HG03342 (cell line): Measurements from ENCODE around the gene TCF25.
A peak's percentile ranks its signal among the peaks of the same experiment; 100 is the strongest.

Experiments used
- ATAC-seq: cut with Tn5 transposase; IDR thresholded peaks from one replicate; pipeline ENCODE4 v1.9.1; 2021; ENCODE audit warnings: mild to moderate bottlenecking, moderate library complexity; ENCODE audit not compliant: unreplicated experiment

TCF25 gene

DNA sequence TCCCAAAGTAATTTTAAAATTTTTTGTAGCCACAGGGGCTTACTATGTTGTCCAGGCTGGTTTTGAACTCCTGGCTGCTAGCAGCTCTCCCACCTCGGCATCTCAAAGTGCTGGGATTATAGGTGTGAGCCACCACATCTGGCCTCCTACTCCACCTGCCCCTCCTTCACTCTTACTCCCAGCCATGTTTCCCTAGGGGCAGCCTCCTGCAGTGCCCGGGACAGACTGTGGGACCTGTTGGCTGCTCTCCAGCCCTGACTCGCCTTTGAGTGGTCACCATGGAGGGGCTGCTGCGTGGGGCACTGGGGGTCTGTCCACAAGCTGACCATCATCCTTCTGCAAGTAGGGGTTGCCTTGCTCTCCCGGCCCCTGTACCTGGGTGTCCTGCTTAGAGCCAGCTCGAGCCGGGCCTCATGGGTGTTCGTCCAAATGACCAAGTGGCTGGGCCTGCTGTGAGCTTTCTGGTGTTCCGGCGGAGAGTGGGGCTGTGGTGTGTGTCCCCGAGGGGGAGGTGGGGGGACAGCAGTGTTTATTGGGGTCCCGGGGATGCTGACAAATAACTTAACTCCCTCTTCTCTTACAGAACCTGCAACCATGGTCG is 28.6 kb upstream of the TCF25 start:
- ATAC-seq = no peak

DNA sequence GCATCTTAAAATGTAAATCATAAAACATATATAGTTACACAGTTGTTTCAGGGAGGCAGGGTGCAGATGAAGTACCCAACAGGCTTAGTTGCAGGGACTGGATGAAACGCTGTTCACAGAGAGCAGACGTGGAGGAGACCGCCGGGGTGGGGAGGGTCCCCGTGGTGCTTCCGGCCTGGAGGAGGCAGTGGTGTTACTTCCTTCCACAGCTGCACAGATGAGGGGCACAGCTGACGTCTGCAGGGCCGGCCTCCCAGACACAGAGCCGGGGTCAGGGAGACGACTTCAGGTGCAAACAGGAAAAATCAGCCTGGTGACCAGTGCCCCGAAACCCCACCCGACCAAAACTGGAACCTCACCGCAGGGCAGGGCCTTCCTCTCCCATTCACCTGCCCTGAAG is 28.0 kb upstream of the TCF25 start:
- ATAC-seq = no peak

DNA sequence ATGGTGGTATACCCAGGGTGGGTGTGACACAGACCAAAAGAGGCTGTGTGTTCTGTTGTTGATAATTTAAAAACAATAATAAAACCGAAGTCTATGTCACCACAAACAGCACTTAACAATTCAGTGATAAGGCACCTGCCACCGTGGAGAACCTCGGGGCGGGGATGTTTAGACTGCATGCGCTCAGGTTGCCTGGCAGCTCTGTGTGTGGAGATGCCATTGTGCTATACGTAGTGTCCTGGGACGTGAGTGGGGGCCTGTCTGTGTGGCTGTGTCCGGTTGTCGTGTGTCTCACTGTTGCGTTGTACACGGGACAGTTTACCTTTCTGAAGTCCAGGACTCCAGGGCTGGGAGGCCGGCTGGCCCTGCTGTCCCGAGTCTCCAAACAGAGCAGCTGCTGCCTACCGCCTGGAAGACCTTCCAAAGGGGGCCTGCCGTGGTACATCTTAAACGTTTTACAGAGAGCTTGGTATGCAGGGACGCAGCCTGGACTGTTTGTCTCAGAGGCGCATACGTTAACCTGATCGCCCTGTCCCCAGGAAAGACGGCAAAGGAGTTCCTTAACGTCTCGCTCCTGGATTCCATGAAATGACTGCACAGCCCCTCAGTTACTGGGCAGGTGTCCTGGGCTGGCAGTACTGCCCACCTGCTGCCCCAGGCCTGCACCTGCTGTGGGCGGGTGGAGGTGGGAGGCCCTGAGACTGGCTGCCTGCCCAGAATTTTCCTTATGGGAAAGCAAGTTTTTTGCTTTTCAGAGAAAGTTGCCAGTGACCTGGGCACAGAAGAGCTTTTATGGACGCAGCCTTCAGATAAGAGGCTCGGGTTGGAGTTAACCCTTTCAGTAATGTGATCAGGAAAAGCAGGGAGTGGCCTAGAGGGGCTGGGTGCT is 26.1 kb upstream of the TCF25 start:
- no peak for ATAC-seq

DNA sequence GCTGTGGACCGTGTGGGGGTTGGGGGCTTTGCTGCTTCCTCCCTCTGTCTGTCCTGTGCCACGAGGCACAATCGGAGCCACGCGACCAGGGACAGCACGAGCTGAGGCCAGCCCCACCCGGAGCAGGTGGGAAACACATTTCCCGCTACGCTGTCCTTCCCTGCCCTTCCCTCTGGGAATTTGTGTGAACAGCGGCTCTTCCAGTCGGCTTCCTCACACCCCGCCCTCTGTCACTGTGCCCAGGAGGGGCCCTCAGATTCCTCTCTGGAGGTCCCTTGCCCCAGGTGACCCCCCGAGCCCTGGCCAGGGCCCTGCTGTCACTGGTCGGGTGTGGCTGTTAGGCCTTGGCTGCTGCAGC is 25.5 kb upstream of the TCF25 start:
- ATAC-seq = no peak

DNA sequence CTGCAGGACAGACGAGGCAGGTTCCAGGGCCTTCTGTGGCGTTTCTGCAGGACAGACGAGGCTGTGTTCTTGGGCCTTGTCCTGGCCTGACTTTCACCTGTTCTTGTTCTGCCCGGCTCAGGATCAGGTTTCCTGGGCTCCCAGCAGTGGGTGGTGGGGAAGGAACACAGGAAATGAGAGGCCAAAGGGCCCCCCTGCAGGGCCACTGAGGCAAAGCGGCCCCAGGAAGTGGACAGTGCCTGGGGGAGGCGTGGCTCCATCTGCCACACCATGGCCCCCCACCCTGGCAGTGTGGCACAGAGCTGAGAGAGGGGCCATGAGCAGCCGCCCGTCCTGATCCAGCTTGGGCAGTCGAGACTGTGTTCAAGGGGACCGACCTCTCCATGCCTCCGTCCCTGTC is 24.4 kb upstream of the TCF25 start:
- ATAC-seq = no peak

DNA sequence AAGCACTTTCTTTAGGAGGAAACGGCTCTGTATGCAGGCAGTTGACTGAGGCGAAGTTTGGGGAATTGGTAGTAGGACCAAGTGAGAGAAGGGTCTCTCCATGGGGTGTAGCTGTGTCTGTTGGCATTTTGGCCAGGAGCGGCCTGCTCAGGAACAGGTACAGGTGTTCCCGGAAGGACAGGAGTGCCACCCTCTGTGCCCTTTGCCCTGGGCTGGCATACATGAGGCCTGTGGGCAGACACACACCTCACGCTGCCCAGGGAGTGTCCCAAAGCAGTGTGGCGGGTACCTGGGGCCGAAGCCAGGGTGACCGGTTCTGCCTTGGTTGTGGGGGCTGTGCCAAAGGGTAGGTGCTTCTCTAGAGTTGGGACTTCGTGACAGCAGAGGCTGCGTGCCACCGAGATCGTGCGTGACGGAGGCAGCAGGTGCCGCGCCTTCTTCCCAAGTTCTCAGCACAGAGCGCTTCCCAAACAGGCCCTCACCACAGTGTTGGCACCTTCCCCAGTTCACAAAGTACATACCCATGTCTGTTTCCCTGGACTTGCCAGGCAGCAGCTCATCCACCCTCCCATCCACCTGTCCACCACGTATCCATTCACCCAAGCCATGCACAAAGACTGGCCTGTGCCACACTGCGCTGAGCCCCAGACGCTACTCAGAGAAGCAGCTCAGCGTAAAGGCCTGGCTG is 19.9 kb upstream of the TCF25 start:
- no peak for ATAC-seq

DNA sequence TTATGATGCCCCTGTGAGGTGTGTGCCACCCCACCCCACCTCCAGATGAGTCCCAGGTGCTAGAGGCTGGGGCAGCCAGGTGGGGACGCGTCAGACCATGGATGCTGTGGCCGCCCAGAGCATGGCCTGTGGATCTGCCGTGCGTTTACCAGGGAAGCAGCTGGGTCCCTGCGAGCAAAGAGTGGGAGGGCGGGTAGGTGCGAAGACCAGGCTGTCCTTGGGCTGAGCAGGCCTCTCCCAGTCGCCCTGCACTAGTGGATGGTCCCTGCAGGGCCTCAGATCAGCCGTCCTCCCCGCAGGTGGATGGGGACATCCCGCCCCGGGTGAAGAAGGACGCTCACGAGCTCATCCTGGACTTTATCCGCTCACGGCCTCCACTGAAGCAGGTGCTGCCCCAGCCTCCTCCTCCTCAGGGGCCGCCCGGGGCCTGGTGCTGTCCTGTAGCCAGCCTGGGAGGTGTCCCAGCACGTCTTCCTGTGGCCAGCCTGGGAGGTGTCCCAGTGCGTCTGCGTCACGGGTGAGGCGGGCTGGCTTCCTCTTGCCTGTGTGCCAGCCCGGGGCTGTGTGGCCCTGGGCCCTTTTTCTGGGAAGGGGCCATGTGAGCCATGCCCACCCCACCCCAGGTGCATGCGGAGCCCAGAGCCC is 18.0 kb upstream of the TCF25 start:
- ATAC-seq = no peak

DNA sequence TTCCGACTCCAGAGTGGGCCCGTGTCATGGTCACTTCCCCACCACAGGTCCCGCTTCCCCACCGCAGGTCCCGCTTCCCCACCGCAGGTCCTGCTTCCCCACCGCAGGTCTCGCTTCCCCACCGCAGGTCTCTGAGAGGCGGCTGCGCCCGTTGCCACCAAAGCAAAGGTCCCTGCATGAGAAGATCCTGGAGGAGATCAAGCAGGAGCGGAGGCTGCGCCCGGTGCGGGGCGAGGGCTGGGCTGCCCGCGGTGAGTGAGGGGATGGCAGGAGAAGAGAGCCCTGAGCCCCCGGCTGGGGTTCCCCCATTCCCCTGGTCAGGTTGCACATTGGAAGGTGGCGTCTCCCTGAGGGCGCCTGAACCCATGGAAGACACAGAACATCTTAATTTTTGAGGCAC is 17.4 kb upstream of the TCF25 start:
- ATAC-seq = no peak

DNA sequence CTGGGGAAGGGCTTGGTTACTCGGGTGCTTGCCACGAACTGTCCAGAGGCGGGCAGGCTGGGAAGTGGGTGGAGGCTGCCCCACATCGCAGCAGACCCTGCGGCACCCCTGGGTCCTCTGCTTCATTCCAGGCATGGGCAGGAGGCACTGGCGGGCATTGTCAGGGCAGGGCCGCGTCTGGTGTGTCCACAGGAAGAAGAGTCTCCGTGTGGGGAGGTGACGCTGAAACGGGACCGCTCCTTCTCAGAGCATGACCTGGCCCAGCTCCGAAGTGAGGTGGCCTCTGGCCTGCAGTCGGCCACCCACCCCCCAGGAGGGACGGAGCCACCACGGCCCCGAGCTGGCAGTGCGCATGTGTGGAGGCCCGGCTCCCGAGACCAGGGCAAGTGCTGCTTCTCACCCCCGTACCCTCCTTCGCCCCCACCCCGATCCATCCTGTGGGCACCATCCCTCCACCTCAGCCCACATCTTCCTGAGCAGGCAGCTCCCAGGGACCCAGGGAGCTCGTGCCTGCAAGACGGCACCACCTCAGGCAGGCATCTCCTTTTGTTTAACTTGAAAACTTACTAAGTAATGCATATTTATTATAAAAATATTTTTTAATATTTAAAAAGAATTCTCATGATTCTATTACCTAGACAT is 14.3 kb upstream of the TCF25 start:
- ATAC-seq = no peak

DNA sequence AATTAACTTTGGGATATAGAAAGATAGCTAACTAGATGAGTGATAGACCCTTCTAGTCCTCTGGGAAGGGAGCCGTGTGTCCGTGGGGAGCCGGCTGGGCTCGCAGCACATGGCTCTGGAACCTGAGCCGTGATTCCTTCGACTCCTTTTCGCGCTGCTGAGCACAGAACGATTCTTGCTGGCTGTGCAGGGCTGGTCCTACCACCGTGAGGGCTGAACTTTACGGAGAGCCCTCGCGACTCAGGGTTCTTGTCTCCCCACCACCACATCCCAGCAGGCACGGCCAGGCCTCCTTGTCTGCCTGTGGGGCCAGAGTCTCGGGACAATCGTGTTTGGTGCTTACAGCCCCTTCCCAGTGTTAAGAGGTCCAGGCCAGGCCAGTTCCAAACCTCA is 13.8 kb upstream of the TCF25 start:
- ATAC-seq = no peak

DNA sequence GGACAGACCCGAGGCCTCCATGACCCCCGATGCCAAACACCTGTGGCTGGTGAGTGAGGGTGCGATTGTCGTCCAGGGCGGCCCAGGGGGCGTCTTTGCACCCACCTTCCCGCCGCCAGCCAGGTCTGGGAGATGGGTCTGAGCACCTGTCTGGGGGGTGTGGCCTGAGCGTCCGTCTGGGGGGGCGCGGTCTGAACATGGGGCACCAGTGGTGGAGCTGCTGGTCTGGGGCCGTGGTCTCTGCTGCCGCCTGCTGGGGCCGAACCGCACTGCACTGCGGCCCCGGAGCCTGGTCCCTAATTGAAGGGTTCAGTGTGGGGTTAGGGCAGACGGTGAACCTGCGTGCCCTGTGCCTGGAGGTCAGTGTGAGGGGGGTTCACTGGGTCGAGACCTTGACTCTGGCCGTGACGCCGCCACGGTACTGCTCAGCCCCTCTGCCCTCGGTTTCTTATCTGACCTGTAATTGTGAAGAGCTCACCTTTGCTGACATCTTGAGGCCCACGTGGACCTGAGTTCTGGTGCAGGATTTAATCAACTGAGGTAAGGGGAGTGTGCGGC is 12.6 kb upstream of the TCF25 start:
- ATAC-seq = no peak

DNA sequence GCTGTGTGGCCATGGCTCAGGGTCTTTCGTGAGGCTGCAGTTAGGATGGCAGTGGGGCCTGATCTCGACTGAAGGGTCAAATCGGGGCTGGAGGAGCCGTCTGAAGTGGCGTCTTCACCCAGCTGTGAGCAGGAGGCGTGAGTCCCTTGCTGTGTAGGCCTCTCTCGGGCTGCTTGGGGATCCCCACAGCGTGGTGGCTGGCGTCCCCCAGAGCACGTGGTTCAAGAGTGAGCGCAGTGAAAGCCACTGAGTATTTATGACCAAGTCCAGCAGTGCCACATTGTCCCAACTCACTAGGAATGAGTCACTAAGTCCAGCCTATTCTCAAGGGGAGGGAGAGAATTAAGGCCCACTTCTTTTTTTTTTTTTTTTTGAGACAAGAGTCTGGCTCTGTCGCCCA is 11.7 kb upstream of the TCF25 start:
- ATAC-seq = no peak

DNA sequence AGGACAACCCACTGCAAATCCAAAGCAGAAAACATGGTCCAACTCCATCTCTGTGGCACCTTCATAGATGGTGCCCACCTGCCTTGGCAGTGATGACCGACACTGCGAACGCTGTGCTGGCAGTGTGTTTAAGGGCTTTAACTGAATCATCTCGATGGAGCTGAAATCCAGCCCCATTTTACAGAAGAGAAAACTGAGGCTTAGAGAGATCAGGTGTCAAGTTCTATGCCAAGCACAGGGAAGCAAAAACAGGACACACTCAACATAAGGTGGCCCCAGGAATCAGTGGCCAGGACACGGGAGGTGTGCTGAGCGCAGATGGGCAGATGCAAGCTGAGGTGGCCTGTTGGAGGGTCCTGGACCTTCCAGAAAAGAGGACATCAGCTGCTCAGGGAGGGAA is 10.7 kb upstream of the TCF25 start:
- ATAC-seq = no peak

DNA sequence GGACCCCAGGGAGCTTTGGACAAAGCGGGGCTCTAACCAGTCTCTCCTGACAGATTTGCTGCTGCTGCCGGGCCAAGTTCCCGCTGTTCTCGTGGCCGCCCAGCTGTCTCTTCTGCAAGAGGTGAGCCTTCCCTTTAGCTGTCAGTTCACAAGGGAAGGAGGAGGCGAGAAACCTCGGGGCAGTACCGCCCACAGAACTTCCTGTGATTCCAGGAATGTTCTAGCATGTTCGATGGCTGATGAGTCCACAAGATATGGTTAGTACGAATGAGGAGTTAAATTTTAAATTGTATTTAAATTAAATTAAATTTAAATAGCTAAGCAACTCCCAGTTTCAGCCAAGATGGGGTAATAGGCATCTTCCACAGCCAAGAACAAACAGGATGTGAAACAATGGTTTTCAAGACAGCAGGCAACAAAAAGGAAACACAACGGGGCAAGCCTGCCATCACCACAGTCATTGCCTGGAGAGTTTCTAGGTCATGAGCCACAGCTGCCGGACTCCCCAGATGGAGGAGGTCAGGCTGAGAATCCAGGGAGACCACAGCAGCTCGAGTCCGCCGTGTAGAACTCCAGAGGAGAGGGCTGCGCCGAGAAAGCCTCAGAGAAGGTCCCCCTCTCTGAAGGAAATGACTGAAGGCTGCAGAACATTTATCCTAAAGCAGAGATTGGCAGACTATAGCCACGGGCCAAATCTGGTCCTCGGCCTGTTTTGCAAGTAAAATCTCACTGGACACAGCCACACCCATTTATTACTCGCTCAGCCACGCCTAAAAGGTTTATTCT is 9.5 kb upstream of the TCF25 start:
- ATAC-seq = peak; percentile 60

DNA sequence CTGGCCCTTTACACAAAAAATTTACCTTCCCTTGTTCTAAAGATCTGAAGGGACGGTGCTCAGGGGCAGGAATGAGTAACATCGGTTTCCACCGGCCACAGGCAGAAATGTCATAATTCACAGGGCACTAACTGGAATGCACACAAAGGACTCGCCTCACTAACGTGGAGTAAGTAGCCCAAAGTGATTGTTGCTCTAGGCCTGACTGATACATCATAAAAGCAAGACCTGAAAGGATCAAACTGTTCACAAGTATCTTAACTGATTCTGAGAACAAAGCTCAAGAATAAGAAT is 8.9 kb upstream of the TCF25 start:
- no peak for ATAC-seq

DNA sequence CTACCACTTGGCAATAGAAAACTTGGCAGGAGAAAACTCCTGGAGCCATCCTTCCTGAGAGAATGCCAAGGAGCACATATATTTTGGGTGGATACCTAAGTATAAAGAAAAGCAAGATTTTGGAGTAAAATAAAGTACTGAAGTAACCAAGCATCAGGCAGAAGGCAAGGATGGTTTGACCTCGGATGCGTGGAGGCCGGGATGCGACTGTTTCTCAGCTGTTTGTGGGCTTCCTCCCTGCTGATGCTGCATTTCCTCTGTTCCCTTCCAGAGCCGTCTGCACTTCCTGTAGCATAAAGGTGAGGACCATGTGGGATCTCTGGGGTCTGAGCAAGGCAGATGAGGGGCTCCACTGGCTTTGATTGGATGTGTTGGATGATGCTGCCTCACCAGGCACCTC is 5.5 kb upstream of the TCF25 start:
- ATAC-seq = no peak

DNA sequence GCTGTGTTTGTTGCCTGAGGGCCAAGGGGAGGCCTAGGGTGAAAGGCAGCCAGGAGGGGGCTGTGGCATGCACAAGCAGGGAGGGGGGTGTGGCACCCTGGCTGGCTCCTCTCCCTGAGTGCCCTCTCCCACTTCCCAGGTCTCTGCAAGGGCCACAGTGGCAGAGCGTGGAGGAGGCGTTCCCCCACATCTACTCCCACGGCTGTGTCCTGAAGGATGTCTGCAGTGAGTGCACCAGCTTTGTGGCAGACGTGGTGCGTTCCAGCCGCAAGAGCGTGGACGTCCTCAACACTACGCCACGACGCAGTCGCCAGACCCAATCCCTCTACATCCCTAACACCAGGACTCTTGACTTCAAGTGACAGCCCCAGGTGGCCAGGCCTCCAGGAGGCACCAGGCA is 3.5 kb upstream of the TCF25 start:
- no peak for ATAC-seq

DNA sequence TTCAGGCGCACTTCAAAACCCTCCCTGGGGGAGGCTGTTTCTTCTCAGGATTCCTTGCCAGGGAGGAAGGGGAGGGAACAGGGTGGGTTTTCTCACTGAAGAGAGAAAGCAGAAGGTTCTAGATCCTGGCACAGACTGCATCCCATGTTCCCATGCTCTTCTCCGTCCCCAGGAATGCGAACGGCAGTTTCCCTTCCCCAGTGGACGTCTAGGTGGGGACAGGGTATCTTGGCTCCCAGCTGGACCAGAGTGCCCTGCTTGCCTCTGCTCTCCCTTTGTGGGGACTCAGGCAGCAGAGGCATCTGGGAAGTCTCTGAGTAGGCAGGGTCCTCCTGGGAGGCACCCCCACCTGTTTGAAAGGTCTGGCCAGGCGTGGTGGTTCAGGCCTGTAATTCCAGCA is 3.0 kb upstream of the TCF25 start:
- no peak for ATAC-seq

DNA sequence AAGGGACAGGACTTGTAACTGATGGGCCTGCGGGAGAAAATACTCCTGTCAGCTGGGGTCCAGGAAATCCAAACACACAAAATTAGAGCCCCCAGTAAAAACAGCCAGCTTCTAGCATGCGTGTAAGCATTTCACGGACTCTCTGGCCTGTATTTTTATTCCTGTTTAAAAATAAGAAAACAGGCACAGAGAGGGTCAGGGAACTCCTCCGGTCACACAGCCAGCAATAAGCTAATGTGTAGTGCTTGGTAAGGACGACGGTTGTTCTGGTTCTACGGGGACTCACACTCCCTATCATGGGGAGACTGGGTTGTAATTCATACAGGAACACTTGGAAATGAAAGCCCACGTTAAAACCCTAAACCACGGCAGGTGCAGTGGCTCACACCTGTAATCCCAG is 1.5 kb upstream of the TCF25 start:
- ATAC-seq = no peak

DNA sequence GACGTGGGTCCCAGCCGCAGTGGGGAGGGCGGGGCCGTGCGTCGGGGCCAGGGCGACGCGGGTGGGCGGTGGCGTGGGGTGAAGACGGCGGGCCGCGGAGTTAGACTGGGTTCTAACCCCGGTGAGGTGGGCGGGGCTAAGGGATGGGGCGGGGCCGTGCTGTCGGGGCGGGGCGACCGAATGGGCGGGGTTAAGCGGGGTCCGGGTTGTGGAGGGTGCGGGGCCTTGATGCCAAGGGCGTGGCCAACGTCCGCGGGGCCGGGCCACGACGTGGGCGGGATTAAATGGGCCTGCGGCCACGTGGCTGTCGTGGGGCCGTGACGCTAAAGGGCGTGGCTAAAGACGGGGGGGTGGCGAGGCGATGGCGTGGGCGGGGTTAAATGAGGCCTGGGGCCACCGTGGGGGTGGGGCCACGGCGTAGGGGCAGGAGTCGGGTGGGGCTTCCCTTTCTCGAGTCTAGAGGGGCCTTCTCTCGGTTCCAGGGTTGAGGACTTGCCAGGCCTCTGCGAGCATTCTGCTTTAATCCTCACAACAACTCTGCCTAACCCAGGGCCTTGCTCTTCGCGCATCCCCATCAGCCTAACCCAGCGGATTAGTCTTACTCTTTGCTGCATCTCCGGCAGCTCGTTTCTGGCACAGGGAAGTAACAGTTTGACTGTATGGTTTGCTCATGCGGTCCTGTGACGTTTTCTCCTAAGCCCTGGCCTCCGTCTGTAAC is 739 bp downstream of the TCF25 start:
- ATAC-seq = peak; percentile 66
